NCI-H1048 (cell line): ENCODE measurements around the gene KCNJ4.
"Not testable (repeated sequence)": the region's sequence is repeated elsewhere in the genome, so short reads cannot be mapped to it uniquely, and the experiment has no call there.

Source experiments
- DNase-seq: peaks from one replicate; lab custom pipeline; 2025; lab: John Stamatoyannopoulos, UW

The KCNJ4 gene

DNA sequence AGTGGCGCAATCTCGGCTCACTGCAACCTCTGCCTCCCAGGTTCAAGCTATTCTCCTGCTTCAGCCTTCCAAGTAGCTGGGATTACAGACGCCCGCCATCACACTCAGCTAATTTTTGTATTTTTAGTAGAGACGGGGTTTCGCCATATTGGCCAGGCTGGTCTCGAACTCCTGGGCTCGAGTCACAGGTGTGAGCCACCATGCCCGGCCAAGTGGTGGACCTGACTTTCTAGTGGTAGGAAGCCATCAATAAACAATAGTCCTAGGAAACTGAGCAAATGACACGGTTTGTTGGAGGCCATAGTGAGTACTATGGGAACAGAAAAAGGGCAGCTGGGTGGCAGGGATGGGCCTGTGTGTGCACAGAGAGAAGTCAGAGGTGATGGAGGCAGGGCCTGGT, 15.2 kb upstream of the KCNJ4 start:
- DNase-seq, result not testable (repeated sequence)

DNA sequence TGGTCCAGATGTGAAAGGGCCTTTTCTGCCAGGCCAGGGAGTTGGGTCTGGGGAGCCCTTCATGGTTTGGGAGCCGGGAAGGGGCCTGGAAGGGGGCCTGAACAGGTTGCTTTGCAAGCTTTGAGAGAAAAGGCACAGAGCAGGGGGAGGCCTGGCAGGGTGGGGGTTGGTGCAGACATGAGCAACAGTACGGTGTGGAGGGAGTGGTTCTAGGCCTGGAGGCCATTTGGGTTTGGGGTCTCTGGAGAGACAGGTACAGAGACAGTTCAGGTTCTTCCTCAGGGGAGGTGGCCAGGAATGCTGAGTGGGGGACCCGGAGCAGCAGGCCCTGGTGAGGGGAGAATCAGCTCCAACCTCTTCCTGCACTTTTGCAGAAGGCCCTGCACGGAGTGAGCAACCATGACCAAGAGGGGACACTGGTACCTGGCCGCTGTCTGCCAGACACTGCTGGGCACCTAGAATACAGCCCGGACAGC, 14.3 kb upstream of the KCNJ4 start:
- DNase-seq, result no peak

DNA sequence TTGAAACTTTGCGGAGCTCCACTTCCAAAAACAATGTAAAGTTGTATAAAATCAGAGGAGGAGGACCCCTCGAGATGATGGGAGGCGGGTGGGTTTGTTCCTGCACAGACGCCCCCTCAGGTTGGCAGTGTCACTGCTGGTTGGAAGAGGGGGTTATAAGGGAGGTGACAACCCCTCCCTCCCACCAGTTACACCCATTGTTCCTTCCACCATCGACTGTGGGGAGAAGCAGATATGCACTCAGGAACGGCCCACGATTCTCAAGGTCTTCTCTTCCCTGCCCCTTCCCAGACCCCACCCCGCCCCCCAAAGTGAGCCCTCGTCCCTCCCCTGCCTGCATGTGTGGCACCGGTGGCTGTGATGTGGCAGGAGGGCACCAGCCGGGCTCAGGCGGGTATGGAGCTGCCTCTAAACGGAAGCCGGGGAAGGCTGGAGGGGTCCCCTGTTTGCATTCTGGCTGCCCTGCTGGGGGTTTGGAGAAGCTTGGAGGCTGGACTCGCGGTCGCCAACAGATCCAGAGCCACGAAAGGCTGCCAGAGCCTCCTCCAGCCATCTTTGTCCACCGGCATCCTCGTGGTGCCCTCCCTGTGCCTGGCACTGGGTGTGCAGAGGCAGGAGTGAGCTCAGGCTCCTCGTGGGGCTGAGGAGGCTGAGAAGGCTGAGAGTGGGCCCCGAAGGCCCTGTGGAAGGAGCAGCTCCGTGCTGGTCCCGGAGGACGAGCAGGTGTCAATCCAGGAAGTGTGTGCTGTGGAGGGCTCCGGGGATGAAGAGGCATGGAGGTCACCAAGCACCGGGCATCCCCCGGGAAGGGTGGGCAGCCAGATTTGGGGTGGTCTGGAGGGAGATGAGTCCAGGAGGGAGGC, 13.7 kb upstream of the KCNJ4 start:
- DNase-seq, result no peak

DNA sequence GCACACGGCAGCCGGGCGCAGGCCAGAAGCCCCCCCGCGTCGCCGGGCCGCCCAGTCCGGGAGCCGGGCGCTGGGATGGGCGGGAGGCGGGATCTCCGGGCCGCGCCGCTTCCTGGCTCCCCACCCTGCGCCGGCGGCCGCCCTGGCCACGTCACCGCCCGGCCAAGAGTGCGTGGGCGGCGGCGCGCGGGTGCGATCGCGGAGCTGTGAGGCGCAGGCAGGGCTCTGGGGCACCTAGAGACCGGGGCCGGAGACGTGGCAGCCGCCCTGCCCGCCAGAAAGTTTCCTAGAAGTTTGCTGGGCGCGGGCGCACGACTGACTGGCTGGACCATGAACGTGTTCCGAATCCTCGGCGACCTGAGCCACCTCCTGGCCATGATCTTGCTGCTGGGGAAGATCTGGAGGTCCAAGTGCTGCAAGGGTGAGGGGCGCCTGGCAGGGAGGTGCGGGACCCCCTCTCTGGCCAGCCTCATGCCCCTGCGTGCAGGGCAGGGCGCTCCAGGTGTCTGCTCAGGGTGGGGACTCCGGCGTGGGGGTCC, 13.0 kb upstream of the KCNJ4 start, which contains the start of gene KDELR3:
KDELR3 (plus strand) TSS at position 193 of the 539 bp plus-strand sequence; CDS start at position 331, 138 bp downstream.
- no peak for DNase-seq

DNA sequence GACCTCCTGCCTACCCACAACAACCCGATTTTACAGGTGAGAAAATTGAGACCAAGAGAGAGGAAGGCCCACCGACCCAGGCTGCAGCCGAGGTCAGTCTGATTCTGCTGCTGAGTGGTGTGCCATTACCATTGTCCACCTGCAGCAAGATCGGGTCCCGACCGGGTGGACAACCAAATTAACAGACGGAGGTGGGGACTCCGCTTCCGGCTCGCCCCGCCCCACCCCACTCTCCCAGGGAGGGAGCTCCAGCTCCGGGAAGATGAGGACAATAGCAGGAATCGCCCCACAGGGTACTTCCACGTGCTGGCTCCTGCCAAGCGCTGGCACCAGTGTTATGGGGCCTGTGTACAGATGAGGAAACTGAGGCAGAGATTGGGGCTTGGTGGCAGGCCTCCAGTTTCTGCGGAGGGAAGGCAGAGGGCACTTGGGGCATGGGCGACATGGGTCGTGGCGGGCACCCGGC, 12.5 kb upstream of the KCNJ4 start:
- DNase-seq, result no peak

DNA sequence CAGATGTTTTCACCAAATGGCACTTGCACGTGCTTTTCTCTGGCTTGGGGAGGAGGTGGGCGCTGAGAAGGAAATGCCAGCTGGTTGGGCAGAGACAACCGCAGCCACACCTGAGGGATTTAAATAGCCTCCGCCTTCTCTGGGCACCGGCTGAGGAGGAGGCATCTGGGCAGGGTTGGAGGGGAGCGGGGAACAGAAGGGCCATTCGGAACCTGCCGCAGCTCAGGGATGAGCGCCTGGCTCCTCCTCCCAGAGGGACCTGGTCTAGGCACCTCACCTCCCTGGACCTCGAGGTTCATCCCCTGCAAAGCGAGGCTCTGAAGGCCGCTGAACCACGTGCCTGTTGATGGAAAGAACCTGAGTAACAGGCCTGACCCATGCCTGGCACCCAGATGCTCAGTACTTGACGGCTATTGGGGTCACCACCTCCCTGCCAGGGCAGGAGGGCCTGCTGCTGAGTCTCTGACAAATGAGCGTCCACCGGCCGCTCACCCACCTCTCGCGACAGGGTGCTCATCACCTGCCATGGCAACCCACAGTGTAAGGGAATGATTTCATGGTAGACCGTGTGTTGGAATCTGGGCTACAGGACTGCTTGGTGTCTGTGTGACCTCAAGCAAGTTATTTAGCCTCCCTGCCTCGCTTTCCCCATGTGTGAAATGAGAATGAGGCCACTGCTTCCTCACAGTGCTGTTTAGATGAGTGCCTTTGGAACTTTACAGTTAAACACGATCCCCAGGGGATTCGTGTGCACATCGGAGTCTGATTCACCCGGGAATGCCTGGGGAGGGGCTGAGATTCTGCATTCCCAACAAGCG, 10.9 kb upstream of the KCNJ4 start:
- no peak for DNase-seq

DNA sequence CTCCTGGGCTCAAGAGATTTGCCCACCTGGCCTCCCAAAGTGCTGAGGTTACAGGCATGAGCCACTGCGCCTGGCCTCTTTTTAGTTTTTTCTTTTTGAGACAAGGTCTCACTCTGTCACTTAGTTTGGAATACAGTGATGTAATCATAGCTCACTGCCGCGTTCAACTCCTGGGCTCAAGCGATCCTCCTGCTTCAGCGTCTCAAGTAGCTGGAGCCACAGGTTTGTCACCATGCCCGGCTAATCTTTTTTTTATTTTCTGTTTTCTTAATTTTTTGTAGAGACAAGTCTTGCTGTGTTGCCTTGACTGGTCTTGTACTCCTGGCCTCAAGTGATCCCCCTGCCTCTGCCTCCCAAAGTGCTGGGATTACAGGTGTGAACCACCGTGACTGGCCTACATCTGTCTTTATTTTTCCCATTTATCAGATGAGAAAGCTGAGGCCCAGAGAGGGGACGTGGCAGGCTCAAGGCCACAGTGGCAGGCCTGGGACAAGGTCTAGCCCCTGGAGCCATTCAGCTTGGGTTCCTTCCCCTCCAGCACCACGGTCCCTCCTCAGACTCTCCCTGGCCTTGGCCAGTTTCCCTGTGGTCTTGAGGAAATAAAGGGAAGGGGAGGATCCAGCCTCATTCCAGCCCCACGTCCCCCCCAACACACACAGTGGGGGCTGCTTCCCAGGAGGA, 10.1 kb upstream of the KCNJ4 start:
- no peak for DNase-seq

DNA sequence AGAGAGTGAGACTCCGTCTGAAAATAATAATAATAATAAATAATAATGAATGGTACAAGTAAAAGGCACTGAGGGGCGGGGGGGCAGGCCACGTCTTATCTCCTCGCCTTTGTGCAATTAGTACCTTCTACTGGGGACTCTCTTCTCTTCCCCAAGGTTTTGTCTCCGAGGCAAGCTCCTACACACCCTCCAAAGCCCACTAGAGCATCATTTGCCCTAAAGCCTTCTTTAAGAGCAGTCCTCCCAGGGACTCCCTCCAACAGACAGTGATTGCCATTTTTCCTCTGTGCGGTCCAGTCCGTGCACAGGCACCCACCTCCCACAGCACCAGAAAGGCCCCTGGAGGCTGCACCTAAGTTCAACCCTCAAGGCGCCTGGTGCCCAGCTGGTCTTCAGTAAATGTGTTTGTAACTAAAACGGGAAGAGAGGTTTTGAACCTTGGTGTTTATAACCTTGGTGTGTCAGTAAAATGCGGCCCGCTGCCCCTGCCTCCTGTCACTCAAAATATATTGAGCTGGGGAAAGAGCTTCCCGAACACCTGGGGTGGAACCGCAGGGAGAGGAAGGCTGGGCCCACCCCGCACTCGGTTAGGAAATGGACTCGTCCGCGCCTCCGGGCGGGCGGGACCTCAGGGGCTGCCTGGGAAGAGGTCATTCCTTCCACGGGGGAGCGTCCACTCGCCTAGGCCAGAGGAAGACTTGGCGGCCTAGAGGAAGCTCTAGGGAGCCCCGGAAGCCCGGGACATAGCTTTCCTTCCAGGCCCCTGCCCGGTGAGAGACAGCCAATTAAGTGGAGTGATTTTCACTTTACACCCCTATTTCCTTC, 8.2 kb upstream of the KCNJ4 start:
- no peak for DNase-seq

DNA sequence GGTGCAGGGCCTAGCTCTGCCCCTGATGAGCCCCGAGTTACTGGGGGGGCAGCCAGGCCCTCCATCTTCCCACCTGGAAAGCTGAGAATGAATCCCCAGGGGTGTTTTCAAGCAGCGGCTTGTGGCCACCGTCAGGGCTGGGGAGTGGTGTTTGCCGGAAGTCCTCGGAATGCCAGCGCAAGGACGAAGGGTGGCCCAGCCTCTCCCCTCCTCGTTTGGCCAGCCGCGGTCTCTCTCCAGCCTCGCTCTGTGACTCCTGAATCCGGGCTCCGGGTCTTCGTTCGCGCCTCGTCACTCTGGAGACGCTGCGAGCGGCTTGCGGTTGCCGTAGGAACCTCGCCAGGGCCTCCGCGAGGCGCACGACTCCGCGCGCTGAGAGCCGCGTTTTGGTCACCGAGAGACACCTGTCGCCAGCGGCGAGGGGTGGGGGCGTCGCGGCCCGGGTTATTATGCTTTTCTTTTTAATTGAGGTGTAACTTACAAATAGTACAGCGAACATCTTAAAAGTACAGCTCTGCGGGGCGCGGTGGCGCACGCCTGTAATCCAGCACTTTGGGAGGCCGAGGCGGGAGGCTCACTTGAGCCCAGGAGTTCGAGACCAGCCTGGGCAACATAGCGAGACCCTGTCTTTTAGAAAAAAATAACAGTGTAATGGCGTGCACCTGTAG, 6.5 kb upstream of the KCNJ4 start:
- DNase-seq, result peak; percentile 78

DNA sequence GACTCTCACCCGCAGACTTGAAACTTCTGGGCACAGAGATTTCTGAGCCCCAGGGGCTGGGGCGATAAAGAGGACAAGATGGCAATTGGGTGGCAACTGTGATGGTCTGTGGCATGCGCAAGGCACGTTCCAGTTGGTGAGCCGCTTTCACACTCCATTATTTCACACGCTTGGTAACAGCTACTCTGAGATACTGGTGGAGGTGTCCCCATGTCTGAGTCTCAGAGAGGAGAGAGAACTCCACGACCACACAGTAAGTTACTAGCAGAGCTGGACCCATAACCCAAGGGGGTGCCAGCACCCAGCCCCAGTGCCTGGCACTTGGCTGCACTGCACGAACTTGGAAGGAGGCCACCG, 6.0 kb upstream of the KCNJ4 start:
- no peak for DNase-seq

DNA sequence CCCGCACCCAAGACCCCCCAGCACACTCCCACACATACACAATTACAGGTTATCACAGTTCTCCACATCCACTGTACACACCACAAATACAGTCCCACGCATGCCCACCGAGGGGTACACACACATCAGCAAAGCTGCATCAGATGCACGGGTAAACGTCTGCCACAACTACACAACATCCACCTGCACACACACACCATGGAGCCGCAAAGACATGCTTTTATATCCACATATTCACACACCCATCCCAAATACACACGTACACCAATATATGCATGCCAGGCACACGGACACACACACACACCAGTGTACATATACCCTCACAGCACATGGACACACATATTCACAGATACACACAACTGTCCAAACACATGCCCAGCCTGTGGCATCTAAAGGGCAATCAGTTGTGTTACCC, 5.4 kb upstream of the KCNJ4 start:
- no peak for DNase-seq

DNA sequence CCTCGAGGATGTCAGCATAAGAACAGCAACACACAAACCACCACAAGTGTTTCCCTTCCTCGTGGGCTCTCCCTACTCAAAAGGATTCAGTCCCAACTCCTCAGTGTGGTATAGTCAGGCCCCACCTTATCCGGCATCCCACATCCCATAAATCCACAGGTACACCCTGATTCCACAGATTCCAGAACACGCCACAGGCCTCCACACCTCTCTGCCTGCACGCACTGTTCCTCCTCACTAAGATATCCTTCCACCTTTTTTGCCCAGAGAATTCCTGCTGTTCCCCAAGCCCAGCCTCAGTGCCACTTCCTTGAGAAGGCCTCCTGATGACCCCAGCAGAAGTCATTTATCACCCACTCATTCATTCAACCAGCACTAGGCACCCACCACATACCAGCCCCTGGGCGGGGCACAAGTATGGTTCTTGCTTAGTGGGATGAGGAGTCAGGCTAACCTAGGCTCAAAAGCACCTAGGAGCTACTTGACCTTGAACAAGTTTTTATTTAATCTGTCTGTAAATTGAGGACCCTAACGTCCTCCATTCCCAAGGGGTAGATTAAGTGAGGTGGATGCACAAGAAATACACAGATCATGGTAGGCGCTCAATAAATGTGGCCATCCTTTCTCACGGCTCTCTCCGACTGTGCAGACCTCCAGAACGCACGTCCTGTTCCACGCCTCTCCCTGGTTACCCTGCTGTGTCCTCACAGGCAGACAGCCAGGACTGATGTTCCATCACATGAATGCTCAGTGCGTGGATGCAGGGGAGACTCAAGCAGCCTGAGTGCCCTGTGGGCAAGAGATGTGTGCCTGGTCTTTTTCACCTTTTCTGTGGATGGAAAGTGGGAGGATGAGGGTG, 2.1 kb upstream of the KCNJ4 start:
- no peak for DNase-seq

DNA sequence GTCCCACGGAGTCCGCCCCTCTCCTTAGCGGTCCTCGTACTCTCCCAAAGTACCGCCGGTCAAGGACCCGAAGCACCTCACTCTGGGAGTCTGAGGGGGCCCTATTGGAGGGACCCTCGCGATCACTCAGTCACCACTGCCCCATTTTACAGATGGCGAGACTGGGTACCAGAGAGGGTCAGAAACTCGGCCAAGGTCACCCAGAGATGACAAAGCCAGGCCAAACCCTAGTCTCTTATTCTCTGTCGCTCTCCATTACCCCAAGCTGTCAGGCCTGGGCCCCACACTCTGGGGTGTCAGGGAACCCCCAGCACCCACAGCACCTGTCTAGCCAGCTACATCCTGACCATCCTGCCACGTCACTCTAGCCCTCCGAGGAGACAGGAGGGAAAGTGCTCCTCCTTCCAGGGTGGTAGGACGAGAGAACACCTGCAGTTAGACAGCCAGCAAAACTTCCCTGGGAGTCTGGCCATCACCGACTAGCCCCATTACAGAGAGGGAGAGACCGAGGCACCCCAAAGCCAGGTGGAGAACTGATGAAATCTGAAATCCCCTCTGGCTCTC, 1.4 kb upstream of the KCNJ4 start:
- DNase-seq, result no peak

DNA sequence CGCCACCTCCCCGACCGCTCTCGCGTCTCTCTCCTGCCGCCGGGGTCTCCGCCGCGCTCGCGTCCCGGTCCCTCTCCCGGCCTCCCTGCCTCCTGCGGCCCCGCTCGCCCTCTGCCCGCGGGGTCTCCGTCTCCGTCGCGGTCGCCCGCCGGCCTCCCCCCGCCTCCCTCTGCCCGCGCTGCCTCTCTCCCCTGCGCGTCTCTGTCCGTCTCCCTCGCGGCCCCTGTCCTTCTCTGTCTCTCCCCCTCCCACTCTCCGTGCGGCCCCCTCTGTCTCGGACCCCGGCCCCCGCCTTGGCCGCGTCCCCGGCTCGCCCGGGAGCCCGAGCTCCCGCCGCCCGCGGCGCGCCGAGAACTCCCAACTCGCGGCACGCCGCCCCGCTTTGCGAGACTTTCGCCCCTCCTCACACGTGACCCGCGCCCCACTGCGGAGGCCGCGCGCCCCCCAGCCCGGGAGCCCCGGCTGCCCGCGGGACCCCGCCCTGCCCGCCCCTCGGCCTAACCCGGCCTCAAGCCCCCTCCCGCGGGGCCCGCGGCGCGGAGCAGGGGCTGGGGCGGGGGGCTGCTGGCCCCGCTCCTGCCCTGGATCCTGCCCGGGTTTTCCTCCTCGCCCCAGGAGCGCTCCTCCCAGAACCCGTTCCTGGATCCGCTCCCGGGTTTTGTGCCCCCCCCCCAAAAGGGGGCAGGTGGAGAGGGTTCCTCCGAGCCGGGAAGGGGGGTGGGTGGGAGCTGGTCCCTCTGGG, 702 bp upstream of the KCNJ4 start:
- no peak for DNase-seq

DNA sequence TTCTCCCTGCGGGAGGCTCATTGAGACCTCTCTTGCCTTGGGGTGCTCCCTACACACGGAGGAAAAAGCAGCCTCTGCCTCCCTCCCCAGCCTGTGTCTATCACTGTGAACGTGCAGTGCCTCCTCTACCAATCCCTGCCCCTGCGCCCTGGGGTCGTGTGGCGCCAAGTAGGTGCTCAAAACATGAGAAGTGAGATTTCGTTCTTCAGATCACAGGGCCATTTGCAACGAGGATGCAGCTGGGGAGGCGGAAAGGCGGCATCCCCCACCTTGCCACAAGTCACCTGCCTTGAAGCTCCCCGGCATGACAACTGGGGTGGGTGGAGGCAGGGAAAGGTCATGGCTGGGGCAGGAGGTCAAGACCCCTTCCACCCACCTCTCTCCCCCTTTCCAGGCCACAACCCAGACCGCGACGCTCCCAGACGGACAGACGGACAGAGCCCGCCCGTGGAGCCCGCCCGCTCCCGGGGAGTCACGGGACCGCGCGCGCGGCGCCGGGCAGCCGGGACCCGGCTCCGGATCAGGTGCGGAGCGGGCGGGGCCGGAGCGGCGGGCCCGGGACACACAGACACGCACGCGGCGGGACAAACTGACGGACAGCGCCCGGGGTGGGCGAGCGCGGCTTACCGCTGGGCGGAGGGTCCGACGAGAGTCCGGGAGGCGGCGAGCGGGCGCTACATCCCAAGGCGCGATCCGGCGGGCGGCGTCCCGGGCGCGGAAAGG, 485 bp downstream of the KCNJ4 start:
- DNase-seq, result no peak

DNA sequence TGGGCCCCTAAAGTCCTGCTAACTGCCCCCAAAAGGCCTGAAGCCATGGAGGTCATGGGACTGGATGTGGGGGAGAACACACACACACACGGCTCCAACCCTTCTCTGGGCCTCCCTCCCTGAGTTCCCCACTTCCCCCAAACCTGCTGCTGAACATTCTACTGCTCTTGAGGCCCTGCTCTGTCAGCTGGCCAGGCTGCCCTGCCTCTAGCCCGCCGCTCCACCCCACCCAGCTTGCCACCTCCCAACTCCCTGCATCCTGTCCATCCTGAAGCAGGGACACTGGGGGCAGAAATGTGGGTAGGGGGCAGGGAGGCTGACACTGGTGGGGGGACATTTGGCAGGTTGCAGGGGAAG, 1.0 kb downstream of the KCNJ4 start:
- no peak for DNase-seq

DNA sequence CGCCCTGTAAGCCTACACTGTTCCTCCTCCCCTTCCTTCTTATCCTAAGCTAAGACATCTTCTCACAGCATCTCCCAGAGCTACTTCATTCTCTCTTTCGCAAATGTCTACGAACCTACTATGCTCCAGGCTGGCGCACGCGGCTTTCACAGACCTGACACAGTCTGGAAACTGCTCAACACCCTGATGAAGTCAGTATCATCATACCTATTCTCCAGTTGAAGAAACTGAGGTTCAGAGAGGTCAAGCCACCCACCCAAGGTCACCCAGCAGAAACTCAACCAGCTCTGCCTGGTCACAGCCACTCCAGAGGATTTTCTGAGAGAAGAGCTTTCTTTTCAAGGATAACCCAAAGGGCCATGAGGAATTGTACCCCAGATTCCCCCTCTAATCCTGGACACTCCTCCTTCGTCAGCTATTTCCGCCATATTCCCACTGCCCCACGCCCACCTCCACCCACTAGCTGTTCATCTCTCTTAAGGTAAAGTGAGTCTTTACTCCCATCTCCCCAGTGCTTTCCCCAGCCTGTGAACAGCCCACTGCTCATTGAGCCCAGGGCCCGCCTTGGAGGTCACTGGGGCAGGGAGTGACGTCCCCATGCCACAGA, 1.8 kb downstream of the KCNJ4 start:
- DNase-seq, result no peak
